SU-DHL-6 (cell line): ENCODE data around the gene WDR18.

Source experiments
- CTCF ChIP-seq: fragments of 200-600 bp; sonication (generic); IDR thresholded peaks from one replicate; pipeline ENCODE4 v1.5.1; 2017; ENCODE audit warnings: antibody characterized with exemption, mild to moderate bottlenecking, low read length, moderate library complexity; ENCODE audit not compliant: insufficient read depth, poor library complexity, severe bottlenecking
- EZH2phosphoT487 ChIP-seq: fragments of 200-600 bp; sonication (generic), shearing (Covaris generic); conservative IDR thresholded peaks from 2 replicates; pipeline ENCODE4 v1.6.1; 2018; ENCODE audit warnings: mild to moderate bottlenecking, antibody characterized with exemption, low read length, moderate library complexity, mixed read lengths

- TF ChIP-seq CTCF (no peak), EZH2phosphoT487 (no peak)
Observed at GRCh38 chr19:1041272-1041834, 57.2 kb downstream of the WDR18 start.
